OCI-LY7 (cell line): ENCODE data around the gene CCDC116.

Experiments
- EZH2phosphoT487 ChIP-seq: fragments of 200-600 bp; sonication (generic); IDR thresholded peaks from 2 replicates; pipeline ENCODE4 v1.6.1; 2018; ENCODE audit warnings: low read depth, borderline replicate concordance, mild to moderate bottlenecking, mixed run types, antibody characterized with exemption, low read length, moderate library complexity, mixed read lengths
- TF ChIP-seq, protein P1 (sequence below): fragments of 200-600 bp; sonication (generic); conservative IDR thresholded peaks from 2 replicates; pipeline ENCODE4 v1.5.1; 2014; ENCODE audit warnings: mild to moderate bottlenecking, antibody characterized with exemption, low read length, moderate library complexity, mixed read lengths

DNA sequence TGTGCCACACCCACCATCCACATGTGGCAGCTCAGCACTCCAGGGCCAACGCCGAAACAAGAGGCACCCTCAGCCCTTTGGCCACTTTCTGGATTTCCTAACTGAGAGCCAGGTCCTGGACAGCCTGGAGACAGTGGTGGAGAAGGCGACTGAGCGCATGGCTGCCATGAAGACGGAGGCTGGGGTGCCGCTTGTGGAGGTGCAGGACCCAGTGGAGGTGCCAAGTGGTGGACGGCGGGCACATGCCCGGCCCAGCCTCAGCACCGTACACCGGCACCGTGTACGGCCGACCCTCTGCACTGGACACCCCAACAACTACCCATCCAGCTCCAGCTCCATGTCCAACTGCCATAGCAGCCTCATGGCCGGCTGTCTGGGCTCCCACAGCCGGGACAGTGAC is 1.5 kb downstream of the CCDC116 start:
- TF ChIP-seq, protein P1, sequence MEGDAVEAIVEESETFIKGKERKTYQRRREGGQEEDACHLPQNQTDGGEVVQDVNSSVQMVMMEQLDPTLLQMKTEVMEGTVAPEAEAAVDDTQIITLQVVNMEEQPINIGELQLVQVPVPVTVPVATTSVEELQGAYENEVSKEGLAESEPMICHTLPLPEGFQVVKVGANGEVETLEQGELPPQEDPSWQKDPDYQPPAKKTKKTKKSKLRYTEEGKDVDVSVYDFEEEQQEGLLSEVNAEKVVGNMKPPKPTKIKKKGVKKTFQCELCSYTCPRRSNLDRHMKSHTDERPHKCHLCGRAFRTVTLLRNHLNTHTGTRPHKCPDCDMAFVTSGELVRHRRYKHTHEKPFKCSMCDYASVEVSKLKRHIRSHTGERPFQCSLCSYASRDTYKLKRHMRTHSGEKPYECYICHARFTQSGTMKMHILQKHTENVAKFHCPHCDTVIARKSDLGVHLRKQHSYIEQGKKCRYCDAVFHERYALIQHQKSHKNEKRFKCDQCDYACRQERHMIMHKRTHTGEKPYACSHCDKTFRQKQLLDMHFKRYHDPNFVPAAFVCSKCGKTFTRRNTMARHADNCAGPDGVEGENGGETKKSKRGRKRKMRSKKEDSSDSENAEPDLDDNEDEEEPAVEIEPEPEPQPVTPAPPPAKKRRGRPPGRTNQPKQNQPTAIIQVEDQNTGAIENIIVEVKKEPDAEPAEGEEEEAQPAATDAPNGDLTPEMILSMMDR, result no peak
- TF ChIP-seq EZH2phosphoT487, result no peak
